Endothelial cell (in vitro differentiated cells): Measurements from ENCODE around the gene CDH8. TPM values are rescaled to one million over a fixed set of nuclear protein-coding genes. Genes with fewer than 3 reads are reported as not detected.

Experiments used
- DNase-seq: peaks from one replicate; pipeline ENCODE4 v3.0.0; 2021; ENCODE audit warnings: low spot score
- H3K27ac Mint-ChIP-seq: one replicate; pipeline ENCODE4 v1.8.0; 2021; ENCODE audit warnings: mixed read lengths, inconsistent platforms; ENCODE audit not compliant: unreplicated experiment
- H3K27me3 Mint-ChIP-seq: one replicate; pipeline ENCODE4 v1.8.0; 2021; ENCODE audit warnings: mild to moderate bottlenecking, moderate library complexity, mixed read lengths, inconsistent platforms; ENCODE audit not compliant: unreplicated experiment
- H3K36me3 Mint-ChIP-seq: one replicate; pipeline ENCODE4 v1.8.0; 2021; ENCODE audit warnings: mild to moderate bottlenecking, low read depth, mixed read lengths, inconsistent platforms; ENCODE audit not compliant: unreplicated experiment
- H3K4me1 Mint-ChIP-seq: one replicate; pipeline ENCODE4 v1.8.0; 2021; ENCODE audit warnings: mild to moderate bottlenecking, mixed read lengths, inconsistent platforms; ENCODE audit not compliant: unreplicated experiment
- H3K4me3 Mint-ChIP-seq: one replicate; pipeline ENCODE4 v1.8.0; 2021; ENCODE audit warnings: mild to moderate bottlenecking, mixed read lengths, inconsistent platforms; ENCODE audit not compliant: unreplicated experiment
- H3K9me3 Mint-ChIP-seq: one replicate; pipeline ENCODE4 v1.8.0; 2021; ENCODE audit warnings: mixed read lengths, inconsistent platforms; ENCODE audit not compliant: unreplicated experiment
- total RNA-seq: library from RNA; stranded (reverse); fragmentation: NEBNext Ultra II Directional; extraction: Animal tissue kit (Norgen Biotek cat#: 25700); gene quantifications from one replicate; pipeline ENCODE4 v1.2.1, GENCODE V29; 2021; ENCODE audit not compliant: unreplicated experiment
- TF ChIP-seq, protein P1 (sequence below): fragments of 200-600 bp; sonication (generic); IDR thresholded peaks from one replicate; pipeline ENCODE4 v1.5.0; 2021; ENCODE audit warnings: antibody characterized with exemption; ENCODE audit not compliant: unreplicated experiment

The CDH8 gene
- total RNA-seq, 1 donor from 2014 or later = 6.4 TPM

DNA sequence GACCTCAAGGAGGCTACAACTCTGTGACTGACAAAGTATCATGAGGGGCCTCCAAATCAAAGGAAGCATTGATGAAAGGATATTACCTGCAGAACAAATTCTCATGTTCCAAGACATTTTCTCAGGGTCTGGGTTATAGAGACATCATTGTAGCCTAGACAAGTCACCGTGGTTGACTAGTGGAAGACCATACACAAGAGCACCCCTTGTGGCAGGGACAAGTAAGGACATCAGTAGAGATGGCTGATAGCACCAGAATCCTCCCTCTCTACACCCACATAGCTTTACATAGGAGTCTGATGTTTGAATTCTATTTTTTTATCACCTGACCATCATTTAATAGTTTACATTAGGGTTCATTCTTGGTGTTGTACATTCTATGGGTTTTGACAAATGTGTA lies 32.5 kb upstream of the CDH8 start:
- H3K36me3 Mint-ChIP-seq = no peaks in the 10 kb centered on the region
- H3K27me3 Mint-ChIP-seq = peaks cover 2% of the 10 kb centered on the region
- H3K4me3 Mint-ChIP-seq = no peak overlapping the region
- TF ChIP-seq, protein P1, sequence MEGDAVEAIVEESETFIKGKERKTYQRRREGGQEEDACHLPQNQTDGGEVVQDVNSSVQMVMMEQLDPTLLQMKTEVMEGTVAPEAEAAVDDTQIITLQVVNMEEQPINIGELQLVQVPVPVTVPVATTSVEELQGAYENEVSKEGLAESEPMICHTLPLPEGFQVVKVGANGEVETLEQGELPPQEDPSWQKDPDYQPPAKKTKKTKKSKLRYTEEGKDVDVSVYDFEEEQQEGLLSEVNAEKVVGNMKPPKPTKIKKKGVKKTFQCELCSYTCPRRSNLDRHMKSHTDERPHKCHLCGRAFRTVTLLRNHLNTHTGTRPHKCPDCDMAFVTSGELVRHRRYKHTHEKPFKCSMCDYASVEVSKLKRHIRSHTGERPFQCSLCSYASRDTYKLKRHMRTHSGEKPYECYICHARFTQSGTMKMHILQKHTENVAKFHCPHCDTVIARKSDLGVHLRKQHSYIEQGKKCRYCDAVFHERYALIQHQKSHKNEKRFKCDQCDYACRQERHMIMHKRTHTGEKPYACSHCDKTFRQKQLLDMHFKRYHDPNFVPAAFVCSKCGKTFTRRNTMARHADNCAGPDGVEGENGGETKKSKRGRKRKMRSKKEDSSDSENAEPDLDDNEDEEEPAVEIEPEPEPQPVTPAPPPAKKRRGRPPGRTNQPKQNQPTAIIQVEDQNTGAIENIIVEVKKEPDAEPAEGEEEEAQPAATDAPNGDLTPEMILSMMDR = peak; percentile 29
- H3K4me1 Mint-ChIP-seq = no peaks in the 10 kb centered on the region
- no peak overlapping the region for H3K27ac Mint-ChIP-seq
- DNase-seq = no peak
- no peaks in the 10 kb centered on the region for H3K9me3 Mint-ChIP-seq

DNA sequence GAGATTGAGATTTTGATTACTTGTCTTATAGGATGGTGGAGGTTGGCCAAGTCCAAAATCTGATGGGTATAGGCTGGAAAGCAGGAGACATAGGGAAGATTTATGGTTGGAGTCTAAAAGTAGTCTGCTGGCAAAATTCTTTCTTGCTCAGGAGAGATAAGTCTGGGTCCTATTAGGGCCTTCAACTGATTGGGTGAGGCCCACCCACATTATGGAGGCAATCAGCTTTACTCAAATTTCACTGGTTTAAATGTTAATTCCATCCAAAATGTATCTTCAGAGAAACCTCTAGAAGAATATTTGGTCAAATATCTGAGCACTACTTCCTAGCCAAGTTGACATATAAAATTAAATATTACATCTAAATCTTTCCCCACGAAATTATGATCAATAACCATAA lies 31.7 kb upstream of the CDH8 start:
- TF ChIP-seq, protein P1 = no peak
- Mint-ChIP-seq H3K27me3 (peaks cover 2% of the 10 kb centered on the region), H3K9me3 (no peaks in the 10 kb centered on the region), H3K4me1 (no peaks in the 10 kb centered on the region), H3K4me3 (no peak overlapping the region), H3K27ac (no peak overlapping the region), H3K36me3 (no peaks in the 10 kb centered on the region)
- DNase-seq = no peak

DNA sequence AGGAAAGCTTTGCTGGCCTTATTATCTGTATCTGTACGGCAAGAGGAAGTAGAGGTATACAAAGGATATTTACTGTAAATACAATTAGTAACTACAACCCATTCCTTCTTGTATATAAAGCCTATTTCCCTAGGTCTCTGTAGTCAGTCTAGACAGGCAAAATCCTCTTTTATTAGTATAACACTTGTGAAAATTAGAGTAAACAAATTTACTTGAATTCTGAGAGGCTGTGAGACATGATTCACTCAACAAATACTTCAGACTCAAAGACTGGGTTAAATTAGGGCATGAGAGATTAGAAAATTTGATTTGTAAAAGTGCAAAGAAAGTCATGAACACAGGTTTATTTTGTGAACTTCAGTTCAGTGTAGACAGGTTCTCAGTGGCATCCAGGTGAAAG lies 30.9 kb upstream of the CDH8 start:
- DNase-seq = no peak
- Mint-ChIP-seq H3K9me3 (no peaks in the 10 kb centered on the region), H3K4me1 (no peaks in the 10 kb centered on the region), H3K27me3 (peaks cover 2% of the 10 kb centered on the region), H3K27ac (no peak overlapping the region), H3K4me3 (no peak overlapping the region), H3K36me3 (no peaks in the 10 kb centered on the region)
- TF ChIP-seq, protein P1 = no peak

DNA sequence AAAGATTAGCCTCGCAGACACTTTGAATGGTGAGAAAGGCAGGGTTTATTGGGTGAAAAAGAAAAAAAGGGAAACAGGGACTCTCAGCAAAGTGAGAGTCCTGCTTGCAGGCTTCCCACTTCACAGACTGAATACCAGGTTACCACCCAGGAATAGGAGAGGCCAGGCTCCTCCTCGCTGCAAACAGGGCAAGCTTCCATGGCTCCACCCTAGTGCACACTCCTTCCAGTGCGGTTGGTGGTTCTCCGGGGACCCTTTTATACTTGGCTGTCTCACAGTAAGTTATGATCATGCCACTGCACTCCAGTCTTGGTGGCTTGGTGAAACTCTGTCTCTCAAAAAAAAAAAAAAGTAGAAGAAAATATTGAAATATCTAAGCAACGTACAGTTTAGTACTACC lies 30.5 kb upstream of the CDH8 start:
- no peaks in the 10 kb centered on the region for H3K4me1 Mint-ChIP-seq
- H3K9me3 Mint-ChIP-seq = no peaks in the 10 kb centered on the region
- H3K27ac Mint-ChIP-seq = no peak overlapping the region
- no peaks in the 10 kb centered on the region for H3K36me3 Mint-ChIP-seq
- no peak for DNase-seq
- TF ChIP-seq, protein P1 = no peak
- peaks cover 2% of the 10 kb centered on the region for H3K27me3 Mint-ChIP-seq
- H3K4me3 Mint-ChIP-seq = no peak overlapping the region

DNA sequence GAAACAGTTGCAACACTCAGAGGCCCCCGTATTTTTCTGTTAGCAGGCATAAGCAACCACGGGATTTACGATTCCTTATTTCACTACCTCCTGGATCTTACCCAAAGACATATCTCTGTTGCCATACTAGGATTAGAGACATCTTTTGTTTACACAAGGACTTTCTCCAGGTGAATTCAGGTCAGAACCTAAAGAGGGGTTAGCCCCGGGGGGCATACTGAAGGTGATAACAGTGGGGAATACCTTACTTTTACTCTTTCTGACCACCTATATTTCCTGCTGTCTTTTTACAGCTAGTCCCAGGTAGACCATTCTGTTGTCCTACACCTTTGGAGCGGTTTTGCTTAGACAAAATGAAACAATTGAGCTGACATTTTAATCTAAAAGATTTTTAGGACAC lies 27.9 kb upstream of the CDH8 start:
- Mint-ChIP-seq H3K27ac (no peak overlapping the region), H3K9me3 (no peaks in the 10 kb centered on the region), H3K36me3 (no peaks in the 10 kb centered on the region), H3K27me3 (peaks cover 2% of the 10 kb centered on the region), H3K4me1 (no peaks in the 10 kb centered on the region), H3K4me3 (no peak overlapping the region)
- DNase-seq = no peak
- TF ChIP-seq, protein P1 = no peak
